ENCODE measurements around the gene ADGRV1.
"Not testable (repeated sequence)": the region's sequence is repeated elsewhere in the genome, so short reads cannot be mapped to it uniquely, and the experiment has no call there.

ADGRV1 gene

DNA sequence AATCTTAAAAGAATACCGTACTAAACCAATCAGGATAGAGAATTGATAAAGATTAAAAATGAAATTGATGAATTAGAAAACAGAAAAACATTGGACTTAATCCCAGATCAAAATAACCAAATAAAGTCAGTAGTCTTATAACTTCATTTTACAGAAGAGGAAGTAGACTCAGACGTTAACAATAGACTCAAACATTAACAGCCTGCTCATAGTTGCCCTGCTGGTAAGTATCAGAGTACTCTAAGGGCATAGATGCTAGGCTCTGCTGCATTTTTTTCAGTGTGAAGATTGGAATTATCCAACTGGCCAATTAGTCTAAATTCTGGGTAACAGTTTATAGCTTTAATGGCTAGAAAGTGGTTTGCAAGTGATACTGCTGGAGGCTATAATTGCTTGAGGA is 42.9 kb downstream of the ADGRV1 start:
- no peak for DNase-seq (ENCODE audit: low read depth)

DNA sequence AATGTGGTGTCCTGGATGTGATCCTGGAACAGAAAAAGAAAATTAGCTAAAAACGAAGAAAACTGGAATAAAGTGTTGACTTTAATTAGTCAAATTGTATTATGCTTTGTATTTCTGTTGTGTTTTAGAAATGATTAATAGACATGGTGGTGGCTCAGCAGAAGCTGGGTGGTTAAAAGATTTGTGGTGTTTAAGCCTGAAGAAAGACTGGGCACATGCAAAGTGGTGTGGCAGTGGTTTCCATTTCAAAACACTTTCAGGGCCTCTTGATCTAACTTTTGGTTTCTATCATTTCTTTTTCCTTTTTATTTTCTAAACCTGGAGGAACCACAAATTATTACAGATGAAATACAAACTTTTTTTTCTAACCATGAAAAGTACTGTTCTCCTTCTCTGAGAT is 44.1 kb downstream of the ADGRV1 start:
- DNase-seq (ENCODE audit: low read depth): no peak

DNA sequence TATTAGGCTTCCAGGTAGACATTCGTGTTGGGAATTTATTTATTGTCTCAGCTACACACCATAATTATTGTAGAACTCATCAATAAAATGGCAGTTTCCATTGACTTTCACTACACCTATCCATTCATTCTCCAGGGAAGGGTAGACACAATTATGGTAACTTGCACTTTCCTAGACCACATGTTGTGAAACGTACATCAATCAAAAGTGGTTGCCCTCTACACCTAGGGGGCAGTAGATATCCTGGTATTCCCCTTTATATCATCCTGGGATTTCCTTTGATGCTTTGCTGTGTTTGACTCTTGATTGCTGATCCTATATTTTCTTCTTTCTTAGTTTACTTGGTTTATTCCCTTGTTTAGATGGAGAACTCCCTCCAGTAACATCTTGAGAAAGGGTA is 47.9 kb downstream of the ADGRV1 start:
- DNase-seq (ENCODE audit: low read depth): no peak

DNA sequence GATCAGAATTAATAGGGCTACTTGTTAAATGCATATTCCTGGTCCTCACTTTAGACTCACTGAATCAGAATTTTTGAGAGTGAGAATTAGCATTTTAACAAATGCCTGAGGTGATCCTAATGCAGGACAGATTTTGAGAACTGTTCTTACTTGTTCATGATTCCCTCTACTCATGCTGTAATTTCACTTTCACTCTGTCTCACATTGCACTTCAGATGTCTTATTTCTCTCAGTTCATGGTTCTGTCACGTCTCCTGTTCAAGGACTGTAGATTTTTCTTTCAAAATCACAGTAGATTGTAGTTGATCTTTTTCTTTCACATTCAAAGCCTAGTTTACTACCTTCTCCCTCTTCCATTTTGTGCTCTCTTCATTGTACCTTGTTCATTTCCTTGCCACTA is 54.3 kb downstream of the ADGRV1 start:
- no peak for DNase-seq (ENCODE audit: low read depth)

DNA sequence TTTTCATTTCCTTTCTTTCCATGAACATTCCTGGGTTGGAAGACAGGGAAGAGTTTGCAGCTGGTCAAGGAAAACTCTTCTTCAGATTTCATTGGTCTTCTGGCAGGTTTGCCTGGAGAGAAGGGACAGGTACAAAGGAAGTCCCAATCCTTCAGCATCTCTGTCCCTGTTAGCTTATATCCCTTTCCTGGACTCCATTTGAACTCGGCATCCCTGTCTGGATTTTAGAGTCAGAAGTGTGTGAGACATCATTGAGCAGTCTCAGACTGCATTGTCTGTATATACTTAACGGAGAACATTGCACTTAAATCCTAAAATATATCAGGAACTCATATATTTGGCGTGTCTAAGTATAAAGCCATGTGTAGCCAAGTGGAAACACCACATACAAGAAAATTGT is 54.9 kb downstream of the ADGRV1 start:
- no peak for DNase-seq (ENCODE audit: low read depth)

DNA sequence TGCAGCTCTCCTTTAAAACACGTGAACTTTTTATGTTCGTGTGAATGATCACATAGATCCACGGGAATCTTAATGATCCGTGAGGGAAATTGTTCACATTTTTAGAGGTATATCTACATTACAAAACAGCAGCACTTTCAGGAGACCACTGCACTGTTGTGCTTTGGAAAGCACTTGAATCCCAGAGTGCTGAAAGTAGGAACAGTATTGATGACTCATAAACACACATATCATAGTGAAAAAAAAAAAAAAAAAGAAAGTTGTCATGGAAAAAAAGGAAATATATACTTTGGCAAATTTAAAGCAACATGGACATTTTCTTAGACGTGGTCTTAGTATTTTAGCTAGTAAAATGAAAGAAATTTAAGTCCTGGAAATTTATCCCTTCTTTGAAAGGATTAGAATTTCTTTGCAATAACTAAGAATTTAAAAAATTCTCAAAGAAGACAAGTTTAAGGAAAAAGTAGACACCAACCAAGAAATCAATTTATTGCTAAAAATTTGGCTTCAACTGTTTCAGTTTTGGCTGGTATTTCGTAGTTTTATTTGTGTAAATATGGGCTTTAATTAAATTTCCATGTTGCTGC is 55.4 kb downstream of the ADGRV1 start:
- DNase-seq (ENCODE audit: low read depth): no peak

DNA sequence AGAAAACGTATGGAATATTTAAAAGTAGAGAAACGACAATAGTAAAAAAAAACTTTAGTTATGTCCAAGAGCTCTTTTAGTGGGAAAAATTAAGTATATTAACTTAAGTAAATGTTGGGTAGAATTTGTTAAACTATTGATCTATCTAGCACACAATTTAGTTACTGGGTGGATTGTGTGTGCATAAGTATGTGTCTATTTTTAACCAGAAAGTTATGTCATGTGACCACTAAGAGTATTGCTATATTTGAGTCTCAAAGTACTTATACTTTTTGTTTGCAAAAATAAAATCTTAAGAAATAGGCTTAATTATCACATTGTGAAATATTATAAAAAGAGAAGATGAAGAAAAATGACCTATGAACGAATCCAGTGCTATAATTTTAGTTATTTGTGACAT is 56.8 kb downstream of the ADGRV1 start:
- no peak for DNase-seq (ENCODE audit: low read depth)

DNA sequence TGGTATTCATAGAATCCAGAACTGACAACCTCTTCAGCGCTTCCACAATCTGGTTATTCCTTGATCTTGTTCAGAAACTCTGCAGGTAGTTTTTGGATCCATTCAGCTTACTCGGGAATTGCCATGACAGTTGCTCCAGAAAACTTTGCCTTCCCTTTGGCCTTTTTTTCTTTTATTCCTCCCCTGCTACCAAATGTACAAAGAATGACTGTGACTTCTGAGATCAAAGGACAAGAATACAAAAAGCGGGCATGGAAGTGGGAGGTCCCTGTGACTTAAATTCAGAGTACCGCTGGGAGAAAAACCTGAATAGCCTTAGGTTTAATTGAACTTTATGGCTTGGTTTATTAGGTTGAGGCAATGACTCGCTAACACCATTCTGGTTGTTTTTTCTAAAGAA is 59.5 kb downstream of the ADGRV1 start:
- DNase-seq (ENCODE audit: low read depth): no peak

DNA sequence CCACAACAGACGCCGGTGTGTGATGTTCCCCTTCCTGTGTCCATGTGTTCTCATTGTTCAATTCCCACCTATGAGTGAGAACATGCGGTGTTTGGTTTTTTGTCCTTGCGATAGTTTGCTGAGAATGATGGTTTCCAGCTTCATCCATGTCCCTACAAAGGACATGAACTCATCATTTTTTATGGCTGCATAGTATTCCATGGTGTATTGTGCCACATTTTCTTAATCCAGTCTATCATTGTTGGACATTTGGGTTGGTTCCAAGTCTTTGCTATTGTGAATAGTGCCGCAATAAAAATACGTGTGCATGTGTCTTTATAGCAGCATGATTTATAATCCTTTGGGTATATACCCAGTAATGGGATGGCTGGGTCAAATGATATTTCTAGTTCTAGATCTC is 61.2 kb downstream of the ADGRV1 start:
- not testable (repeated sequence) for DNase-seq (ENCODE audit: low read depth)

DNA sequence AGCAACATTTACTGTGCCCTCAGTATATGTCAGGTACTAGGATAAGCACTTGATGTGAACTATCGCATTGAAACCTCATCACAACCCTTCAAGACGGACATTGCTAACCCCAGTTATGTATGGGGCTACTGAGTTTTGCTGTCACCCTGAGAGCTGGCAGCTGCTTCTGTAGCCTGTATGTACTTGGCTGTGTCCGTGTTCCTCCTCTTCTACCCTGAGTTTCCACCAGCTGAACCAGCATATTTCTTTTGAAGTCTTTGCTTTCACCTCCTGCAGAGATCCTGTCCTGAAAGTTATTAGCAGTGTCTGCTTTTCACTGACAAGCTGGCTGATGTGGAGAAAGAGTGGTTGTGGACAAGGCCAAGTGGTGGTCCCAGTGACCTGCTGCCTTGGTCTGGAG is 63.3 kb downstream of the ADGRV1 start:
- DNase-seq (ENCODE audit: low read depth): no peak

DNA sequence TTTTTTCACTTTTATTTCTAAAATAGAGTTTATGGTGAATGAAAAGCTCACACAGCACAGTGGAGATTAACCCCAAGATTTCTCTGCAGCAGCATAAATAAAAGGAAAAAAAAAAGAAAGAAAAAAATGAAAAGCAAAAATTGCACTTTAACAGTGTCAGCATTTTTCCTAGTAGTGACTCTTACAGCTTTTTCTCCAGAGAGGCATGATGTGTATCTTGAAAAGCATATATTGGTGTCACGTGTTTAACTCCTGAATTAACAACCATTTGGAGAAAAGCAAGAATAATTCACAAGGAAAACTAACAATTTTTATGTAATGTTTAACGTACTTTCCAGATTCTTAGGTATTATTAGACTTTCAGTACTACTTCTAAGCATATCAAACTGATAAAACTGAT is 67.9 kb downstream of the ADGRV1 start:
- no peak for DNase-seq (ENCODE audit: low read depth)

DNA sequence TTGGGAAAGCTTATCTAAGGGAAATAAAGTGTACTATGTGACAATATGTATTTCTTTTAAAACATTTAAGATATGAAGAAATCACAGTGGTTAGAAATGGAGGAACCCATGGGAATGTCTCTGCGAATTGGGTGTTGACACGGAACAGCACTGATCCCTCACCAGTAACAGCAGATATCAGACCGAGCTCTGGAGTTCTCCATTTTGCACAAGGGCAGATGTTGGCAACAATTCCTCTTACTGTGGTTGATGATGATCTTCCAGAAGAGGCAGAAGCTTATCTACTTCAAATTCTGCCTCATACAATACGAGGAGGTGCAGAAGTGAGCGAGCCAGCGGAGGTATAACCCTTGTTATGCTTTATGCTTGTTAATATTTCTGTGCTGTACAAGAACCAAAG is 69.9 kb downstream of the ADGRV1 start:
- DNase-seq (ENCODE audit: low read depth): no peak

DNA sequence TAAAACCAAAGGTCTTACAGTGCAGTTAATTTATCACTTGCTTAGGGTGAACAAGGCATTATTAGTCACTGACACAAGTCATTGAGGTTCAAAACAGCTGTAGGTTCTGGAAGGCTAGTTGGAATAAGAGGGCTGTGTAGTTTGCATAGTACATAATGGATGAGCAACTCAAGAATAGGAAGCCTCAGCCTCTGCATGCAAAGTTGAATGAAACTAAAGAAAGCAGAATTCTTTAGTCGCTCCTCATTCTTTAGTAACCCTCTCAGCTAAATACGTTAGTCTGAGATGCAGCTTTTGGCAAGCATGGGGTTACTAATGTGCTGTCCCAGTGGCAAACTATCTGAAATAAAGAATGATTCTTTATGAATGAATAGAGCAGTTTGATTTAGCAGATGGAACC is 74.2 kb downstream of the ADGRV1 start:
- DNase-seq (ENCODE audit: low read depth): no peak

DNA sequence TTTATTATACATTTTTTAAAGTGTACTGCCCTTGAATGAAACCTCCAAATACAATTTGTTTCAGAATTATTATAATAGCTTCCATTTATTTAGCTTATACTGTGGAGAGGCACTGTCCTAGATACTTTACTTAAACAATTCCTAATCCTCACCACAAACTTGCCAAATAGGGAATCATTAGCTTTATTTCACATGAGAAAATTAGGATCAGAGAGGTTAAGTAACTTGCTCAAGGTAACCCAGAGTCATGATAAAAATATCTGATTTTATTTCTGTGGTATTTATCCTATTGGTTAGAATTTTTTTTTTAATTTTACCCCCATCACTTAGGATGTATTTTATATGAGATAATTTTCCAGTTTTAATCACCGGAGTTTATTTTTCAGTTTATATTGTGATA is 78.4 kb downstream of the ADGRV1 start:
- no peak for DNase-seq (ENCODE audit: low read depth)

DNA sequence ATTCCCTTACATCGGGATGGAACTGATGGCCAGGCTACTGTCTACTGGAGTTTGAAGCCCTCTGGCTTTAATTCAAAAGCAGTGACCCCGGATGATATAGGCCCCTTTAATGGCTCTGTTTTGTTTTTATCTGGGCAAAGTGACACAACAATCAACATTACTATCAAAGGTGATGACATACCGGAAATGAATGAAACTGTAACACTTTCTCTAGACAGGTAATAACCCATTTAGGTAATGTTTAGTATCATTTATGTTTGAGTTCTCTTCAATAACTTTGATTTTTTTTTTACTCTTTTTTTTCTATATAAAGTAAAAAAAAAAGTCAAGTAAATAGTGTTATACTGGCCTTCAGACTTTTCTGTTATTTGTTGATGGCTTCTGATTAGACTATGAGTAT is 79.1 kb downstream of the ADGRV1 start:
- no peak for DNase-seq (ENCODE audit: low read depth)

DNA sequence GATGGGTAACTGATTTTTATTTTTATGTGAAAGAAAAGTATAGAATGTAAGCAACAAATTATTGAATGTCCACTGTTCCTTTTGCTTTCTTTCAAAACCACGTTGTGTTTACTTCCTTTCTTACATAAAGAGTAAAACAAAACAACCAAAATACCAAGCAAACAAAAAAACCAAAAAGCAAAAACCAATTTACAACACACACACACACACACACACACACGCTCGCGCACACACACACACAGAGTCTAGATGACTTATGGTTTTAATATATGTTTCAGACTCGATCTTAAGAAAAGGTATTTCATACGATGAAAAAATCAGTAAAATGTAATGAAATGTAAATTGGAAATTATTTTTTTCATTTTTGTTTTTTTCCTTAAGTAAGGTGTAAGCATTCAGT is 80.3 kb downstream of the ADGRV1 start:
- no peak for DNase-seq (ENCODE audit: low read depth)

DNA sequence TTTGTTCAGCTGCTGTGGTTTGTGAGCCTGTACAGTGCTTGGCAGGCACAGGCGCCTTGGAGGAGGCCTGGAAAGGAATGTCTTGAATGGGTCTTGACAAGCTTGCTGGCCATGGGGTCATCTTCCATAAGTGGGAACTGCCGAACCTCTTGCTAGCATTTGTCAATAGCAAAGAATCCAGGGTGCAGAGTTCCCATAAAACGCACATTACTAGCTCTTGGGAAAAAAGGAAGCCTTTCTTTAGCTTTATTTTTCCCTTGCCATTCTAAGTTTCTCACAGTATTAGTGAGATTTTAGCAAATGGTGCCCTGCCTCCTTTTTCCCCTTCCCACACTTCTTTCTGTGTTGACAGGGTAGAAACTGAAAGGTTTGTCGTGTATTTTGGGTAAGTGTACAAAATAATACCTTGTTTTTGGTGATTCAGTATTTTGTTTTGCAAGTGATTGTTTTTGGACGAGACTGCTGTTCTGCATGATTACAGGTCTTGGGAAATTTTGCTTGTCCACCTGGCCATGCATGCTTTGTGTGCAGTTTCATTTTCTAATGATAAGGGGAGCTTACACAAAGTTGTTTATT is 82.0 kb downstream of the ADGRV1 start:
- DNase-seq (ENCODE audit: low read depth): no peak

DNA sequence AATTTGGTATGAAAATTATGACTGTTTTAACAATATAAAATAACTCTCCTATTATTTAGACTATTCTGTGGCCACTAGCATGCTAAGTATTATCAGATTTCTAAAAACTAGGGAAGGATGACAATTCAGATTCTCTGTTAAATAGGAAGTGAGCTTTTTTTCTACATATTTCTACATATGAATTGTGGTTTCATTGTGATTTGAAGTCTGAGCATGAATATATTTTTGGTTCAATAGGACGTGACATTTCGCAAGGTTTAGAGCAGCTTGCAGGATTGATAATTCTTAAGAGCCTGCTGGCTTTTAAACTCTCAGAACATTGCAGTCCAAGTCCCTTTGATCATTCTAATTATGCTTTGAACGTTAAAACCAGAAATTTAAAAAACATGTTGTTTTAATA is 82.9 kb downstream of the ADGRV1 start:
- no peak for DNase-seq (ENCODE audit: low read depth)

DNA sequence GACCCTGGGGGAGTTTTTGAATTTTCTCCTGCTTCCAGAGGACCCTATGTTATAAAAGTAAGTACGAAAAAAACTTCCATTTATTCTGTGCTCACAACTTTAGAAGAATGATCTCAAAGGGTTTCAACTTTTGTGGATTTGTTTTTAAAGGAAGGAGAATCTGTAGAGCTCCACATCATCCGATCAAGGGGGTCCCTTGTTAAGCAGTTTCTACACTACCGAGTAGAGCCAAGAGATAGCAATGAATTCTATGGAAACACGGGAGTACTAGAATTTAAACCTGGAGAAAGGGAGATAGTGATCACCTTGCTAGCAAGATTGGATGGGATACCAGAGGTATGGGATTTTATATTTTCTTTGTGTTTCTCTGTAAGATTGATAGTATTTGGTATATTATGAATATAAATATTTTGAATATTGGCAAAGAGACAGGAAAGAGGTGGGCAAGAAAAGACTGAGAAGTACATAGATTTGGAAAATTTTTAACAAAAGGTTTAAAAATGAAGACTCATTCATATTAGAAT is 84.2 kb downstream of the ADGRV1 start:
- DNase-seq (ENCODE audit: low read depth): no peak

DNA sequence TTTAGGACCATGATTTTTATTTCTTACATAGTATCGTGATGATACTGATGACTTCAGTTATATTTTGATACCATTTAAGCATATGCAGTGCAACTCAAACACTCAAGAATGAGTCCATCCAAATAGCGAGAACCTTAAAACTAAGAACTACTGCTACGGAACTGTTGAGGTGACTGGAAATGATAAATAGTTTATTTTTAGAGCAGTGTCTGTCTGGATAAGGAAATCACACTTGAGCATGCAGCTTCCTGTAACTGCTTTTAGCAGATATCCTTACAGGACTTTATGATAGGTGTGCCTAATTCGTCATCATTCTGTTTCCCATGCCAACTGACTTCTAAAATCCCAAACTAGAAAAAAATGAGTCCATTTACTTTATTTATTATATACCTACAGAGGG is 85.5 kb downstream of the ADGRV1 start:
- DNase-seq (ENCODE audit: low read depth): no peak

DNA sequence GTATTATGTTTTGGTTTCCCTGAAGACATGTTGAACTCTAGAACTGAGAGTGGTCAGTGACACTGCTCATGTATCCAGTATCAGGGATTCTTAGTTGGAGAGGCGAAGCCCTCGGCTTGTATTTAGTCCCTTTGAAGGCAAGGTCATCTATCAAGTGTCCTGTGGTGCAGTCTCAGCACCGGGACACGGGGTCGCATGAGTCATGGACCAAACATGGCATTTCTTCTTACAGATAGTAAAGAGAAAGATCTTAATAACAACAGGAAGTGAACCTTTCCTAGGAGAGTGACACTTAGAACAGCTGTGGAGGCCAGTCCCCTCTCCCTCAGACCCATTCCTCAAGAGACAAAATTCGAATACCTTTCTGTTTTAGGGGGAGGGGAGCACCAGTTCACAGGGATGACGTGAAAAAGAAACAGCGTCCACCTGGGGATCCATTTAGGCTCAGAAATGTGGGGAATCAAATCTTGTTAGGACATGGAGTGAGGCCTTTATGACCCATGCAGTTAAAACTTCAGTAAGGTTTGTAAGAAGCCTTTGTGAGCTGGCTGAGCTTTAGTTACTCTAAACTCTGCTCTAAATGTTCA is 86.5 kb downstream of the ADGRV1 start:
- DNase-seq (ENCODE audit: low read depth): no peak

DNA sequence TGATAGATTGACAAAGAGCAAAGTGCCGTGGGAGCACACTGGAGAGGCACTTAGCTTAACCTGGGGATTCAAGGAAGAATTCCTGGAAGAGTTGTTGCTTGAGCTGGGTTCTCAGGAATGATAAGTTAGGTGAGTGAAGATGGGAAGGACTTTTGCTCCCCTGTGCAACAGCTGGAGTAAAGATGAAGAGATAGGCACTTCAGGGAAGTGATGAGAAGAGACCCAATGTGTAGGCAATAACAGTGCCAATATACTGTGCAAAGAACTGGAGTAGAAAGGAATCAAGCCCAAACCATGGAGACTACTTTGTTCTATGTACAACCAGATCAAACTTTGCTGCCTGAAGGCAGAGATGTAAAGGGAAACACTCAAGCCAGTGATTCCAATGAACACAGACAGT is 92.2 kb downstream of the ADGRV1 start:
- no peak for DNase-seq (ENCODE audit: low read depth)

DNA sequence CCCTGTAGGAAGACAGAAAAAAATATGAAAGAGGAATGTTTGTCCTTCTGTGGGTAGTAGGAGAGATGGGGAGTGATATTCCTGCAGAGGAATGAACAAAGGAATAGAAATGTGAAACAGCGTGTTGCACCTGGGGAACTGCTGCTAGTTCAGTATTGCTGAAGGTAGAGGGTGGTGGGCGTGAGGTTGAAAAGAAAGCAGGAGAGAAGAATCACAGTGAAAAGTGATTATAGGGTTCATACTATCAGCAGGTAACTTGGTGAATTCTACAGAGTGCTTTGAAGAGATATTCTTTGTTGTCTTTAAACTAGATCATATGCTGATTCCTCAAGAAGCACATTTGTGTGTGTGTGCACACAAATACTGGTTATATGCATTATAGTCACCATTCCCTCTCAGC is 95.6 kb downstream of the ADGRV1 start:
- DNase-seq (ENCODE audit: low read depth): no peak

DNA sequence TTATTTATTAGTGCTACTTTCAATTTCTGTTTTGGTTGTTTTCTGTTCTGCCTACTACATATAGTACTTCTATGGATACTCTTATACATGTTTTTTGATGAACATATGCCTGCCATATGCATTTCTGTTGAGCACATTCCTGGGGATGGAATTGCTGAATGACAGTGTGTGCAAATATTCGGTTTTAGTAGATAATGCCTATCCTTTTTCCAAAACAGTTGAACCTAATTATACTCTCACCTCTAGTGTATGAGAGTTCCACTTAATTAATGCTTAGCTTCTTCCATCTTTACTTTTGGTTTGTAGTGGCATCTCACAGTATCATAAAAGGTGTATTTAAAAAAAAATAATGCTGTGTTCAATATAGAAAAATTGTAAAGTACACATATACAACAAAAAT is 96.8 kb downstream of the ADGRV1 start:
- no peak for DNase-seq (ENCODE audit: low read depth)

Data from stimulated activated CD8-positive, alpha-beta memory T cell treated with anti-CD3 and anti-CD28 coated beads, Interleukin-15, amount 100 ng/mL, for 24 hours (primary cell).